ENCODE measurements around the gene BNIP5. TPM values are rescaled to one million over a fixed set of nuclear protein-coding genes. Genes with fewer than 3 reads are reported as not detected.

BNIP5 gene
- total RNA-seq, 6 experiments from 2014 or later, result not detected

DNA sequence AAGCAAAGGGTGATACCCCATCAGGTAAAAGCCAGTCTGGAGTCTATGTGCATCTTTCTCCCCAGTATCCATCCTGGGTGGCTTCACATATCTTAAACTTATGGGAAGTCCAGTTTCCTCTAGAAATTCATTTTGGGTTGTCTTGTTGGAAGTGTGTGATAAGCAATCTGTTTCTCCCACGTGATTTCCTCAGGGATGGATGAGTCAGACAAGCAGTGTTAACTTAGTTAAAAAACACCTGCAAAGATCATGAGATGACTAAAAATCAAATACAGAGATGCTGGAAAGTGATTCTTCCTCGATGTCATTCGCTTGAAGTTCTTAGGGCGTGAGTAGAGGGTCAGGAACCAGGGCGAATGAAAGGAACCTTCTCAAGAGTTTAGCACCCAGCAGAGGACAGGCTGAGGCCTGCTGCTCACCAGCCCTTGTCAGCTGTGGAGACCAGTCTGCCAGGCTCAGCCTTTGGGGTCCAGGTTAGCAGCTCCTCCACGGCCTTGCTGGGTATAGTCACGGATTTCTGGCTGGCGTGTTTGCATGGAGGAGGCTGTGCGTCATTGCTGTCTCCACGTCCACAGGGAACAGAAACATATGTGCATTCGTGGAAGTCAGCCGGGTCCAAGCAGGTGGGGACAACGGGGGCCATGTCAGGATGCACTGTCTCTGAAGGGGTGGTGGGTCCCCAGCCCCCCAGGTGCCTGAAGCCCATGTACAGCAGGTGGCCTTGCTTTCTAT lies 69.6 kb downstream of the BNIP5 start:
- WGBS (ENCODE audit: insufficient coverage, low coverage, low lambda C conversion rate, missing lambda C conversion rate), result 90% methylated on average over 7 of the region's 13 CpGs
- intact Hi-C loops (cut with DNase I), result no loop called here
- DNase-seq (no peak), ATAC-seq (no peak)
- Histone ChIP-seq H3K27me3 (no peaks in the 10 kb centered on the region), H3K4me3 (no peak overlapping the region), H3K27ac (no peak overlapping the region), H3K4me1 (no peaks in the 10 kb centered on the region), H3K9me3 (no peaks in the 10 kb centered on the region), H3K36me3 (no peaks in the 10 kb centered on the region)
- TF ChIP-seq CTCF (IDR thresholded peaks at IDR 0.05) (no peak), POLR2A (IDR thresholded peaks at IDR 0.05) (no peak)

Other genes starting within 250 kb of the BNIP5 start
- 1 to 10 TPM; 2.2 to 5.0 (median 3.0) TPM for gene MAPK13, start 206.4 kb downstream of the BNIP5 start, total RNA-seq
- 10 to 100 TPM; 14.2 to 20.8 (median 18.6) TPM for gene BRPF3, start 140.1 kb downstream of the BNIP5 start, total RNA-seq
- gene PNPLA1, start 66.8 kb downstream of the BNIP5 start, total RNA-seq, result not detected
- 1 to 10 TPM in 1 of 6 experiments, under 1 TPM in 4, not detected in 1; 0.19 to 4.6 (median 0.55) TPM for gene ETV7, start 50.8 kb upstream of the BNIP5 start, total RNA-seq
- under 1 TPM in 1 of 6 experiments, not detected in 5; 0.11 TPM for gene PXT1, start 106.0 kb upstream of the BNIP5 start, total RNA-seq
- gene KCTD20, start 106.1 kb upstream of the BNIP5 start, total RNA-seq, result 10 to 100 TPM; 24.8 to 48.8 (median 33.5) TPM
- 10 to 100 TPM; 12.5 to 19.2 (median 16.1) TPM for gene STK38, start 210.6 kb upstream of the BNIP5 start, total RNA-seq

Data from right lobe of liver (tissue), 6 donors.